ENCODE results near the gene ZBTB7B.

DNA sequence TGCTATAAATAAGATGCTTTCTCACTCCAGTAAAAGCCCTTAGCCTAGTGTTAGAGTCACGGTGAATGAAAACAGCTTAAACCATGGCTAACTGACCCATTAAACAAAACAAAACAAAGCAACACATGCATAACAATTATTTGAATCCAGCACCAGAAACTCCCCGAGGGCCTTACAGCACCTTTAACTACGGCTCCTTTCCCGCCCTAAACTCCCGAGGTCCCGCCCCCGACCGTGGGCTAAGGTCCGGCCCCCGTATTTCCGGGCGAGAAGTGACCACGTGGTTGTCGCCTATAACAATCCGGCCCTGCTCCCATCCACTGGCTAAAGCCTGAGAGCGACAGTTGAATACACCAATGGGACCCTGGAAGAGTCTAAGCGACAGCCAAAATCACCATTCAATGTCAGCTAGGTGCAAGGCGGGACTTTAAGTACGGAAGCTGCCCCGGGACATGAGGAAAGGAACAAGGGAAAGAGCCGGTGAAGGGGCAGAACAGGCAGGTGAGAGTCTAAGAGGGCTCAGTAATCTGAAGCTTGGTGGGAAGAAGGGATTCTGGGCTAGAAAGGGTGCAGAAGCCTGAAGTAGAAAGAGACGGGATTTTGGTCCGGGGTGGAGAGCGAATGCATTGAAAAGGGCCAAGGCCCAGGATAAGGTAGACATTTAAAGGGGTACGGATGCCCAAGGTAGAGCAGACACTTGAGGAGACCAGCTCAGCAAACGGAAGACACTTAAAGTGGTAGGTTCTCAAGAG, 19.5 kb upstream of the ZBTB7B start, which contains the start of gene FLAD1:
- no peak for TF ChIP-seq NFE2L2 (conservative IDR thresholded peaks at IDR 0.05; ENCODE audit: low read length)
- TF ChIP-seq, protein P1, sequence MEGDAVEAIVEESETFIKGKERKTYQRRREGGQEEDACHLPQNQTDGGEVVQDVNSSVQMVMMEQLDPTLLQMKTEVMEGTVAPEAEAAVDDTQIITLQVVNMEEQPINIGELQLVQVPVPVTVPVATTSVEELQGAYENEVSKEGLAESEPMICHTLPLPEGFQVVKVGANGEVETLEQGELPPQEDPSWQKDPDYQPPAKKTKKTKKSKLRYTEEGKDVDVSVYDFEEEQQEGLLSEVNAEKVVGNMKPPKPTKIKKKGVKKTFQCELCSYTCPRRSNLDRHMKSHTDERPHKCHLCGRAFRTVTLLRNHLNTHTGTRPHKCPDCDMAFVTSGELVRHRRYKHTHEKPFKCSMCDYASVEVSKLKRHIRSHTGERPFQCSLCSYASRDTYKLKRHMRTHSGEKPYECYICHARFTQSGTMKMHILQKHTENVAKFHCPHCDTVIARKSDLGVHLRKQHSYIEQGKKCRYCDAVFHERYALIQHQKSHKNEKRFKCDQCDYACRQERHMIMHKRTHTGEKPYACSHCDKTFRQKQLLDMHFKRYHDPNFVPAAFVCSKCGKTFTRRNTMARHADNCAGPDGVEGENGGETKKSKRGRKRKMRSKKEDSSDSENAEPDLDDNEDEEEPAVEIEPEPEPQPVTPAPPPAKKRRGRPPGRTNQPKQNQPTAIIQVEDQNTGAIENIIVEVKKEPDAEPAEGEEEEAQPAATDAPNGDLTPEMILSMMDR (IDR thresholded peaks at IDR 0.05) = no peak
- no peak for TF ChIP-seq ESRRA (IDR thresholded peaks at IDR 0.05; ENCODE audit: borderline replicate concordance, low read length)
- TF ChIP-seq EHF (CRISPR knock-in tag; IDR thresholded peaks at IDR 0.05) = no peak
- TF ChIP-seq POLR2A (IDR thresholded peaks at IDR 0.05; ENCODE audit: low read length) = peak; percentile 41; the same call in 1 of the 2 replicates
- TF ChIP-seq SMC3 (IDR thresholded peaks at IDR 0.05) = no peak
- TF ChIP-seq, protein P2, sequence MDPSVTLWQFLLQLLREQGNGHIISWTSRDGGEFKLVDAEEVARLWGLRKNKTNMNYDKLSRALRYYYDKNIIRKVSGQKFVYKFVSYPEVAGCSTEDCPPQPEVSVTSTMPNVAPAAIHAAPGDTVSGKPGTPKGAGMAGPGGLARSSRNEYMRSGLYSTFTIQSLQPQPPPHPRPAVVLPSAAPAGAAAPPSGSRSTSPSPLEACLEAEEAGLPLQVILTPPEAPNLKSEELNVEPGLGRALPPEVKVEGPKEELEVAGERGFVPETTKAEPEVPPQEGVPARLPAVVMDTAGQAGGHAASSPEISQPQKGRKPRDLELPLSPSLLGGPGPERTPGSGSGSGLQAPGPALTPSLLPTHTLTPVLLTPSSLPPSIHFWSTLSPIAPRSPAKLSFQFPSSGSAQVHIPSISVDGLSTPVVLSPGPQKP (IDR thresholded peaks at IDR 0.05; ENCODE audit: low read depth, low read length) = no peak
- peak; percentile 58 for TF ChIP-seq CHD2 (IDR thresholded peaks at IDR 0.05; ENCODE audit: low read length, partially characterized antibody)
- no peak for TF ChIP-seq RAD21 (conservative IDR thresholded peaks at IDR 0.05 in 1 of 2, IDR thresholded peaks at IDR 0.05 in 1 of 2)
- TF ChIP-seq, protein P3, sequence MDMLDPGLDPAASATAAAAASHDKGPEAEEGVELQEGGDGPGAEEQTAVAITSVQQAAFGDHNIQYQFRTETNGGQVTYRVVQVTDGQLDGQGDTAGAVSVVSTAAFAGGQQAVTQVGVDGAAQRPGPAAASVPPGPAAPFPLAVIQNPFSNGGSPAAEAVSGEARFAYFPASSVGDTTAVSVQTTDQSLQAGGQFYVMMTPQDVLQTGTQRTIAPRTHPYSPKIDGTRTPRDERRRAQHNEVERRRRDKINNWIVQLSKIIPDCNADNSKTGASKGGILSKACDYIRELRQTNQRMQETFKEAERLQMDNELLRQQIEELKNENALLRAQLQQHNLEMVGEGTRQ (IDR thresholded peaks at IDR 0.05) = peak; percentile 91
- TF ChIP-seq, protein P4, sequence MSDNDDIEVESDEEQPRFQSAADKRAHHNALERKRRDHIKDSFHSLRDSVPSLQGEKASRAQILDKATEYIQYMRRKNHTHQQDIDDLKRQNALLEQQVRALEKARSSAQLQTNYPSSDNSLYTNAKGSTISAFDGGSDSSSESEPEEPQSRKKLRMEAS (IDR thresholded peaks at IDR 0.05) = peak; percentile 97
- TF ChIP-seq RFX5 (IDR thresholded peaks at IDR 0.05) = no peak

All from A549 (cell line).